ENCODE measurements around the gene FAM171A2.

- TF ChIP-seq JUNB (IDR thresholded peaks at IDR 0.05) = no peak
- no peak for TF ChIP-seq CTCF (IDR thresholded peaks at IDR 0.05)
- no peak for TF ChIP-seq HMGXB4 (CRISPR knock-in tag; IDR thresholded peaks at IDR 0.05; ENCODE audit: borderline replicate concordance)
- TF ChIP-seq HOXA7 (CRISPR knock-in tag; IDR thresholded peaks at IDR 0.05) = no peak
- no peak for TF ChIP-seq ZFP36 (IDR thresholded peaks at IDR 0.05; ENCODE audit: borderline replicate concordance, partially characterized antibody)
Observed at GRCh38 chr17:44372036-44372435, 8.4 kb upstream of the FAM171A2 start.
